Esophagus squamous epithelium (tissue), 5 donors: Measurements from ENCODE around the gene ABHD3. TPM values are rescaled to one million over a fixed set of nuclear protein-coding genes. Genes with fewer than 3 reads are reported as not detected.

ENCODE experiments used
- DNase-seq: peaks from one replicate; lab custom pipeline; 2025; lab: John Stamatoyannopoulos, UW
- H3K27ac ChIP-seq, 4 donors: fragments of 200-600 bp; sonication (generic); one replicate each; pipeline ENCODE4 v1.5.1; 2016 to 2019; ENCODE audit warnings: mild to moderate bottlenecking in 1 of 4
- H3K27me3 ChIP-seq, 4 donors: fragments of 200-600 bp; sonication (generic); 1 replicate in 3 of 4; 2 replicates in 1 of 4; pipeline versions ENCODE4 v1.5.1 to v1.6.0; 2017 to 2021; ENCODE audit warnings: antibody characterized with exemption in 1 of 4
- H3K36me3 ChIP-seq, 3 donors: fragments of 200-600 bp; sonication (generic); one replicate each; pipeline ENCODE4 v1.5.1; 2016 to 2019
- H3K4me1 ChIP-seq, 3 donors: fragments of 200-600 bp; sonication (generic); one replicate each; pipeline ENCODE4 v1.5.1; 2017 to 2019
- H3K4me3 ChIP-seq, 4 donors: fragments of 200-600 bp; sonication (generic); 1 replicate in 3 of 4; 2 replicates in 1 of 4; pipeline ENCODE4 v1.5.1; 2016 to 2019; ENCODE audit warnings: mild to moderate bottlenecking in 2 of 4, moderate library complexity in 1 of 4
- H3K9me3 ChIP-seq, 3 donors: fragments of 200-600 bp; sonication (generic); one replicate each; pipeline ENCODE4 v1.5.1; 2016 to 2019
- POLR2A ChIP-seq, 4 donors: fragments of 450-650 bp; IDR thresholded peaks; one replicate each; pipeline ENCODE4 v1.6.1; 2017; ENCODE audit warnings: antibody characterized with exemption in 4 of 4, mild to moderate bottlenecking in 4 of 4, moderate library complexity in 3 of 4
- WGBS, 2 donors: methylation state at CpG; one replicate each; pipeline ENCODE4 v1.1.5; 2018; 5-methylcytosine and 5-hydroxymethylcytosine counted together
- intact Hi-C: fragments of 100-400 bp; cut with DNase I; formaldehyde crosslinking; loops from one replicate; pipeline ENCODE4 v1.15.0; 2022
- small RNA-seq, 4 donors: library from RNA; depleted of rRNA; stranded (forward); fragments of <200 nt; gene quantifications; one replicate each; pipeline ENCODE3, GENCODE V24; 2016
- total RNA-seq, 4 donors: library from RNA; depleted of rRNA; stranded (reverse); fragments of >200 nt; gene quantifications; one replicate each; pipeline ENCODE4 v1.1.0, GENCODE V29; 2016
- TF ChIP-seq, protein P1 (sequence below), 6 experiments: fragments of 450-650 bp in 4 of 6; fragments of 200-600 bp in 2 of 6; sonication (generic) in 2 of 6; IDR thresholded peaks; one replicate each; pipeline ENCODE4 v1.5.1; 2016 to 2019; ENCODE audit warnings: antibody characterized with exemption in 6 of 6, mild to moderate bottlenecking in 4 of 6, moderate library complexity in 4 of 6
- donor health status: DM: yes; HTN: yes; CAD: no.

Gene ABHD3
- total RNA-seq, 4 donors from 2014 or later: 11.8 to 21.1 (median 14.0) TPM

DNA sequence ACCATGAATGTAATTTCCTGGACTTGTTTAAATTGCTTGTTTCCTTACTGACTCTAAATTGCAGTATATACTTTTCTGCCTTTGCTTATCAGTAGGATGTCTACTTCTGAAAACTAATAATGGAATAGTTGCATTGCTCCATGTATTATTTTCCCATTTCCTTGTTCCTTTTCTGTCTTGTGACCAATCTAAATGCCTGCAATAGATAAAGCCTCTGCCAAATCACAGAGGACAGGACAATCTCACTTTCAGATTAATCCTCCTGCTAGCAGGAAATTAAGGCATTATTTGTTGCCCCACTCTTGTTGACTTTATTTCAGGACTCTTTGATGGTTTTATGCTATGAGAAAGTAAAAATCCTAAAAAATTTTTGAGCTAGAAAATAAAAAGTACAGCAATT is 99.4 kb downstream of the ABHD3 start:
- H3K27ac ChIP-seq: no peak overlapping the region
- TF ChIP-seq, protein P1, sequence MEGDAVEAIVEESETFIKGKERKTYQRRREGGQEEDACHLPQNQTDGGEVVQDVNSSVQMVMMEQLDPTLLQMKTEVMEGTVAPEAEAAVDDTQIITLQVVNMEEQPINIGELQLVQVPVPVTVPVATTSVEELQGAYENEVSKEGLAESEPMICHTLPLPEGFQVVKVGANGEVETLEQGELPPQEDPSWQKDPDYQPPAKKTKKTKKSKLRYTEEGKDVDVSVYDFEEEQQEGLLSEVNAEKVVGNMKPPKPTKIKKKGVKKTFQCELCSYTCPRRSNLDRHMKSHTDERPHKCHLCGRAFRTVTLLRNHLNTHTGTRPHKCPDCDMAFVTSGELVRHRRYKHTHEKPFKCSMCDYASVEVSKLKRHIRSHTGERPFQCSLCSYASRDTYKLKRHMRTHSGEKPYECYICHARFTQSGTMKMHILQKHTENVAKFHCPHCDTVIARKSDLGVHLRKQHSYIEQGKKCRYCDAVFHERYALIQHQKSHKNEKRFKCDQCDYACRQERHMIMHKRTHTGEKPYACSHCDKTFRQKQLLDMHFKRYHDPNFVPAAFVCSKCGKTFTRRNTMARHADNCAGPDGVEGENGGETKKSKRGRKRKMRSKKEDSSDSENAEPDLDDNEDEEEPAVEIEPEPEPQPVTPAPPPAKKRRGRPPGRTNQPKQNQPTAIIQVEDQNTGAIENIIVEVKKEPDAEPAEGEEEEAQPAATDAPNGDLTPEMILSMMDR (IDR thresholded peaks at IDR 0.05): no peak
- no peak for TF ChIP-seq POLR2A (IDR thresholded peaks at IDR 0.05)

GRCh38 chr18:21604671-21605070 is 99.9 kb downstream of the ABHD3 start:
- no peaks in the 10 kb centered on the region for H3K36me3 ChIP-seq
- H3K4me1 ChIP-seq: peaks cover 0 to 6% (median 0%) of the 10 kb centered on the region in 3 donors
- intact Hi-C loops: loop anchor here (10.0 kb wide), 1 partner anchor 140 kb away; the partner anchor contains the start of gene MIB1
- TF ChIP-seq, protein P1 (IDR thresholded peaks at IDR 0.05): no peak
- TF ChIP-seq POLR2A (IDR thresholded peaks at IDR 0.05): no peak
- no peak overlapping the region for H3K27ac ChIP-seq
- no peaks in the 10 kb centered on the region for H3K9me3 ChIP-seq
- no peaks in the 10 kb centered on the region for H3K27me3 ChIP-seq
- WGBS, 2 donors: 29 to 44% methylated on average over 2 of the region's 2 CpGs
- no peak for DNase-seq
- H3K4me3 ChIP-seq: no peak overlapping the region

More for the DNA sequence above, 99.4 kb downstream of the ABHD3 start:
- intact Hi-C loops: loop anchor here (10.0 kb wide), 1 partner anchor 140 kb away; the partner anchor contains the start of gene MIB1
- H3K4me3 ChIP-seq: no peak overlapping the region
- H3K27me3 ChIP-seq: no peaks in the 10 kb centered on the region
- H3K36me3 ChIP-seq: no peaks in the 10 kb centered on the region
- DNase-seq: no peak
- H3K4me1 ChIP-seq: peaks cover 0 to 6% (median 0%) of the 10 kb centered on the region in 3 donors
- no peaks in the 10 kb centered on the region for H3K9me3 ChIP-seq

- Histone ChIP-seq H3K27ac (peak overlapping the region in 1 of 4 donors; percentile 23), H3K9me3 (no peaks in the 10 kb centered on the region), H3K4me3 (no peak overlapping the region), H3K27me3 (no peaks in the 10 kb centered on the region), H3K4me1 (peaks cover 10 to 30% (median 10%) of the 10 kb centered on the region in 3 donors), H3K36me3 (no peaks in the 10 kb centered on the region)
- TF ChIP-seq POLR2A (IDR thresholded peaks at IDR 0.05): no peak
- TF ChIP-seq, protein P1 (IDR thresholded peaks at IDR 0.05): no peak
- no peak for DNase-seq
- 73 to 85% methylated on average over 5 of the region's 5 CpGs for WGBS, 2 donors
- intact Hi-C loops: loop anchor here (10.0 kb wide), 1 partner anchor 143 kb away; the partner anchor contains the start of gene MIB1
Observed at GRCh38 chr18:21602299-21602587, 102.3 kb downstream of the ABHD3 start.

Small RNA genes lying within 50 kb of the gene (small RNA-seq; reads per million reads assigned to genes)
- gene MIR320C1 (0 reads per million in 4 donors), gene RF00019 (0 reads per million in 4 donors), gene RF01241 (0 to 0.15 (median 0) reads per million in 4 donors)

Other genes with a start within 250 kb of the ABHD3 start
- 10 to 100 TPM in 3 of 4 donors, 1 to 10 TPM in 1; 8.7 to 17.1 (median 14.6) TPM for gene ESCO1, start 104.1 kb downstream of the ABHD3 start, total RNA-seq
- gene SNRPD1, start 92.5 kb downstream of the ABHD3 start, total RNA-seq: 10 to 100 TPM in 3 of 4 donors, 1 to 10 TPM in 1; 4.4 to 19.5 (median 12.1) TPM
- 10 to 100 TPM; 14.1 to 34.9 (median 22.7) TPM for gene MIB1, start 36.0 kb upstream of the ABHD3 start, total RNA-seq